Measurements from ENCODE around the gene TP53BP1.

- TF ChIP-seq CTCF (IDR thresholded peaks at IDR 0.05; ENCODE audit: poor library complexity, severe bottlenecking) (no peak), EP300 (conservative IDR thresholded peaks at IDR 0.05; ENCODE audit: poor library complexity, severe bottlenecking) (no peak), EZH2 (IDR thresholded peaks at IDR 0.05; ENCODE audit: borderline replicate concordance, insufficient read depth, low read length, poor library complexity, severe bottlenecking) (no peak)
These were observed 6.7 kb upstream of the TP53BP1 start for GRCh38 chr15:43499635-43500034.

Data from neural cell (in vitro differentiated cells).